GM18505 (cell line): ENCODE results near the gene GLP1R.

ENCODE experiments used
- ATAC-seq: cut with Tn5 transposase; IDR thresholded peaks from one replicate; pipeline ENCODE4 v1.9.1; 2021; ENCODE audit not compliant: unreplicated experiment
- POLR2A ChIP-seq: IDR thresholded peaks from 4 replicates; pipeline ENCODE4 v1.6.1; 2011; ENCODE audit warnings: borderline replicate concordance; ENCODE audit not compliant: insufficient read depth, insufficient read length; ENCODE audit errors: extremely low read depth

The GLP1R gene

GRCh38 chr6:39048481-39049399 is at the start of gene GLP1R:
Gene GLP1R, plus strand, starts transcription at chr6:39048781. Its CDS starts 60 bp downstream, at chr6:39048841.
- ATAC-seq: no peak
- no peak for TF ChIP-seq POLR2A

- no peak for TF ChIP-seq POLR2A
- no peak for ATAC-seq
Observed at GRCh38 chr6:39003072-39003471, 45.5 kb upstream of the GLP1R start.

GRCh38 chr6:39003492-39003891 is 45.1 kb upstream of the GLP1R start:
- no peak for TF ChIP-seq POLR2A
- no peak for ATAC-seq

- no peak for TF ChIP-seq POLR2A
- ATAC-seq: no peak
Observed at GRCh38 chr6:39004801-39005200, 43.8 kb upstream of the GLP1R start.

GRCh38 chr6:39005774-39006173 is 42.8 kb upstream of the GLP1R start:
- ATAC-seq: no peak
- no peak for TF ChIP-seq POLR2A

- ATAC-seq: no peak
Observed at GRCh38 chr6:39007575-39007974, 41.0 kb upstream of the GLP1R start.

GRCh38 chr6:39008737-39009136 is 39.8 kb upstream of the GLP1R start:
- ATAC-seq: no peak
- TF ChIP-seq POLR2A: no peak

More at GRCh38 chr6:39007575-39007974, 41.0 kb upstream of the GLP1R start:
- no peak for TF ChIP-seq POLR2A

- no peak for TF ChIP-seq POLR2A
- no peak for ATAC-seq
Observed at GRCh38 chr6:39009476-39009875, 39.1 kb upstream of the GLP1R start.

- no peak for TF ChIP-seq POLR2A
- no peak for ATAC-seq
Observed at GRCh38 chr6:39016839-39017546, 31.6 kb upstream of the GLP1R start.

GRCh38 chr6:39017547-39017880 is 31.1 kb upstream of the GLP1R start:
- no peak for TF ChIP-seq POLR2A
- ATAC-seq: no peak

GRCh38 chr6:39018103-39018502 is 30.5 kb upstream of the GLP1R start:
- no peak for ATAC-seq
- no peak for TF ChIP-seq POLR2A

GRCh38 chr6:39020136-39020535 is 28.4 kb upstream of the GLP1R start:
- no peak for TF ChIP-seq POLR2A
- ATAC-seq: no peak

GRCh38 chr6:39021041-39021440 is 27.5 kb upstream of the GLP1R start:
- no peak for TF ChIP-seq POLR2A
- ATAC-seq: no peak

- no peak for TF ChIP-seq POLR2A
- ATAC-seq: no peak
Observed at GRCh38 chr6:39021779-39022178, 26.8 kb upstream of the GLP1R start.

GRCh38 chr6:39026175-39026574 is 22.4 kb upstream of the GLP1R start:
- no peak for ATAC-seq
- no peak for TF ChIP-seq POLR2A
